ENCODE measurements around the gene SLC5A6. TPM values are rescaled to one million over a fixed set of nuclear protein-coding genes. Genes with fewer than 3 reads are reported as not detected.

SLC5A6 gene
- 52.3 to 74.6 TPM (median 73.0 TPM) in 5 replicates for total RNA-seq (2022; extraction: Qiagen RNA extraction; ENCODE audit: low read depth)

GRCh38 chr2:27211943-27212625 lies at the start of gene SLC5A6, which contains the start of gene ATRAID:
TSS of gene SLC5A6 (minus strand) at chr2:27212268. CDS start at chr2:27207650, 4,618 bp downstream.
TSS of gene ATRAID (plus strand) at chr2:27212041. CDS start at chr2:27212369, 328 bp downstream.

GRCh38 chr2:27217173-27218121 lies 5.4 kb upstream of the SLC5A6 start, which contains the start of gene CAD:
TSS of gene CAD (plus strand) at chr2:27217369. CDS start at chr2:27217552, 183 bp downstream.

Other genes starting within 250 kb of the SLC5A6 start
- 9.2 to 13.6 TPM (median 12.7 TPM) in 5 replicates for gene MAPRE3, start 241.6 kb downstream of the SLC5A6 start, total RNA-seq (2022; extraction: Qiagen RNA extraction; ENCODE audit: low read depth)
- 46.6 to 74.4 TPM (median 72.8 TPM) in 5 replicates for gene TMEM214, start 179.3 kb downstream of the SLC5A6 start, total RNA-seq (2022; extraction: Qiagen RNA extraction; ENCODE audit: low read depth)
- 23.4 to 35.7 TPM (median 31.9 TPM) in 5 replicates for gene AGBL5, start 160.6 kb downstream of the SLC5A6 start, total RNA-seq (2022; extraction: Qiagen RNA extraction; ENCODE audit: low read depth)
- 550 to 647 TPM (median 575 TPM) in 5 replicates for gene OST4, start 140.6 kb downstream of the SLC5A6 start, total RNA-seq (2022; extraction: Qiagen RNA extraction; ENCODE audit: low read depth)
- gene EMILIN1, start 133.7 kb downstream of the SLC5A6 start, total RNA-seq (2022; extraction: Qiagen RNA extraction; ENCODE audit: low read depth): 0.34 to 0.64 TPM (median 0.43 TPM) in 5 replicates
- 7.5 to 10.4 TPM (median 9.1 TPM) in 5 replicates for gene KHK, start 125.5 kb downstream of the SLC5A6 start, total RNA-seq (2022; extraction: Qiagen RNA extraction; ENCODE audit: low read depth)
- gene CGREF1, start 93.1 kb downstream of the SLC5A6 start, total RNA-seq (2022; extraction: Qiagen RNA extraction; ENCODE audit: low read depth): 5.3 to 8.5 TPM (median 7.8 TPM) in 5 replicates
- 0.87 to 2.4 TPM (median 1.3 TPM) in 5 replicates for gene ABHD1, start 88.5 kb downstream of the SLC5A6 start, total RNA-seq (2022; extraction: Qiagen RNA extraction; ENCODE audit: low read depth)
- 38.6 to 67.3 TPM (median 64.4 TPM) in 5 replicates for gene PREB, start 77.6 kb downstream of the SLC5A6 start, total RNA-seq (2022; extraction: Qiagen RNA extraction; ENCODE audit: low read depth)
- gene PRR30, start 72.9 kb downstream of the SLC5A6 start, total RNA-seq (2022; extraction: Qiagen RNA extraction; ENCODE audit: low read depth): not detected in 5 replicates
- not detected in 5 replicates for gene TCF23, start 63.3 kb downstream of the SLC5A6 start, total RNA-seq (2022; extraction: Qiagen RNA extraction; ENCODE audit: low read depth)
- gene ATRAID, start 227 bp downstream of the SLC5A6 start, total RNA-seq (2022; extraction: Qiagen RNA extraction; ENCODE audit: low read depth): 204 to 216 TPM (median 209 TPM) in 5 replicates
- 38.9 to 70.4 TPM (median 69.8 TPM) in 5 replicates for gene CAD, start 5.1 kb upstream of the SLC5A6 start, total RNA-seq (2022; extraction: Qiagen RNA extraction; ENCODE audit: low read depth)
- 1.9 to 4.2 TPM (median 3.6 TPM) in 5 replicates for gene SLC30A3, start 50.8 kb upstream of the SLC5A6 start, total RNA-seq (2022; extraction: Qiagen RNA extraction; ENCODE audit: low read depth)
- not detected in 5 replicates for gene DNAJC5G, start 63.2 kb upstream of the SLC5A6 start, total RNA-seq (2022; extraction: Qiagen RNA extraction; ENCODE audit: low read depth)
- 0.40 to 0.73 TPM (median 0.57 TPM) in 5 replicates for gene TRIM54, start 70.2 kb upstream of the SLC5A6 start, total RNA-seq (2022; extraction: Qiagen RNA extraction; ENCODE audit: low read depth)
- 1.3 to 2.5 TPM (median 1.6 TPM) in 5 replicates for gene UCN, start 96.2 kb upstream of the SLC5A6 start, total RNA-seq (2022; extraction: Qiagen RNA extraction; ENCODE audit: low read depth)
- 69.5 to 99.3 TPM (median 89.0 TPM) in 5 replicates for gene MPV17, start 110.8 kb upstream of the SLC5A6 start, total RNA-seq (2022; extraction: Qiagen RNA extraction; ENCODE audit: low read depth)
- 57.1 to 70.8 TPM (median 62.9 TPM) in 5 replicates for gene GTF3C2, start 144.5 kb upstream of the SLC5A6 start, total RNA-seq (2022; extraction: Qiagen RNA extraction; ENCODE audit: low read depth)
- 54.9 to 66.2 TPM (median 62.1 TPM) in 5 replicates for gene EIF2B4, start 158.1 kb upstream of the SLC5A6 start, total RNA-seq (2022; extraction: Qiagen RNA extraction; ENCODE audit: low read depth)
- 123 to 145 TPM (median 138 TPM) in 5 replicates for gene SNX17, start 158.3 kb upstream of the SLC5A6 start, total RNA-seq (2022; extraction: Qiagen RNA extraction; ENCODE audit: low read depth)
- 6.2 to 14.6 TPM (median 14.5 TPM) in 5 replicates for gene ZNF513, start 168.5 kb upstream of the SLC5A6 start, total RNA-seq (2022; extraction: Qiagen RNA extraction; ENCODE audit: low read depth)
- 148 to 181 TPM (median 176 TPM) in 5 replicates for gene PPM1G, start 197.3 kb upstream of the SLC5A6 start, total RNA-seq (2022; extraction: Qiagen RNA extraction; ENCODE audit: low read depth)
- 111 to 138 TPM (median 135 TPM) in 5 replicates for gene NRBP1, start 216.4 kb upstream of the SLC5A6 start, total RNA-seq (2022; extraction: Qiagen RNA extraction; ENCODE audit: low read depth)
- 0.64 to 0.94 TPM (median 0.74 TPM) in 5 replicates for gene KRTCAP3, start 230.1 kb upstream of the SLC5A6 start, total RNA-seq (2022; extraction: Qiagen RNA extraction; ENCODE audit: low read depth)

Data from A549 treated with ZK216348 at 1 μM for 4 hours (cell line).